Measurements from ENCODE around the gene MLLT10. TPM values are rescaled to one million over a fixed set of nuclear protein-coding genes. Genes with fewer than 3 reads are reported as not detected.

MLLT10 gene
- total and polyA plus RNA-seq, 2 donors (not counting 3 experiments of a cell fraction or from before 2014, with no cell fraction given): 35.4 to 54.0 TPM

GRCh38 chr10:21511946-21512572 lies 22.0 kb upstream of the MLLT10 start:
- H3K4me3 ChIP-seq (replicated peaks in 1 of 3; ENCODE audit: insufficient read depth in 1 of 3, low read depth in 1 of 3, low read length in 3 of 3): no peak overlapping the region
- no peak overlapping the region for H3K4me2 ChIP-seq (ENCODE audit: insufficient read depth, low read length)
- no peaks in the 10 kb centered on the region for H3K9me1 ChIP-seq (replicated peaks; ENCODE audit: control insufficient read depth, extremely low read depth, insufficient read depth, low read length)
- dilution Hi-C loops (cut with MboI; ENCODE audit: extremely low pct_ligation_motif_present, low sequenced_read_pairs) (no loop called here), intact Hi-C loops (cut with micrococcal nuclease) (no loop called here)
- H3K9me3 ChIP-seq (replicated peaks; ENCODE audit: control insufficient read depth, insufficient read depth, low read length): no peaks in the 10 kb centered on the region
- no peaks in the 10 kb centered on the region for H4K20me1 ChIP-seq (replicated peaks; ENCODE audit: control insufficient read depth, extremely low read depth, insufficient read depth, low read length)
- BruUV-seq (replicated peaks): no TSS peak
- H3K4me1 ChIP-seq (ENCODE audit: control insufficient read depth, extremely low read depth, insufficient read depth, low read length): peaks cover 6% of the 10 kb centered on the region
- no peaks in the 10 kb centered on the region for H3K79me2 ChIP-seq (ENCODE audit: control insufficient read depth, insufficient read depth, low read length)
- no peak overlapping the region for H3K9ac ChIP-seq (replicated peaks; ENCODE audit: extremely low read depth, insufficient read depth, low read length)
- ChIA-PET CTCF (no interaction called here), POLR2A (no interaction called here)
- H3K27me3 ChIP-seq (ENCODE audit: control insufficient read depth in 2 of 2, insufficient read depth in 2 of 2, low read length in 2 of 2): peaks cover 0 to 5% of the 10 kb centered on the region in 2 experiments
- TF ChIP-seq FOS (IDR thresholded peaks at IDR 0.05; ENCODE audit: borderline replicate concordance, insufficient read depth, low read length) (no peak), POLR2A (IDR thresholded peaks at IDR 0.05; ENCODE audit: low read depth, low read length) (no peak), MYC (IDR thresholded peaks at IDR 0.05; ENCODE audit: low read depth, low read length) (no peak), POLR2AphosphoS5 (IDR thresholded peaks at IDR 0.05; ENCODE audit: insufficient read depth, low read depth, low read length) (no peak), GATA2 (IDR thresholded peaks at IDR 0.05; ENCODE audit: insufficient read depth, insufficient read length, low read depth, low read length) (no peak), JUN (IDR thresholded peaks at IDR 0.05; ENCODE audit: borderline replicate concordance, insufficient read depth, insufficient read length, low read depth) (no peak), EZH2 (IDR thresholded peaks at IDR 0.05; ENCODE audit: borderline replicate concordance, low read depth, low read length, severe bottlenecking) (no peak)
- TF ChIP-seq, protein P1, sequence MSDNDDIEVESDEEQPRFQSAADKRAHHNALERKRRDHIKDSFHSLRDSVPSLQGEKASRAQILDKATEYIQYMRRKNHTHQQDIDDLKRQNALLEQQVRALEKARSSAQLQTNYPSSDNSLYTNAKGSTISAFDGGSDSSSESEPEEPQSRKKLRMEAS (IDR thresholded peaks at IDR 0.05; ENCODE audit: insufficient read depth, insufficient read length): no peak
- TF ChIP-seq, protein P2, sequence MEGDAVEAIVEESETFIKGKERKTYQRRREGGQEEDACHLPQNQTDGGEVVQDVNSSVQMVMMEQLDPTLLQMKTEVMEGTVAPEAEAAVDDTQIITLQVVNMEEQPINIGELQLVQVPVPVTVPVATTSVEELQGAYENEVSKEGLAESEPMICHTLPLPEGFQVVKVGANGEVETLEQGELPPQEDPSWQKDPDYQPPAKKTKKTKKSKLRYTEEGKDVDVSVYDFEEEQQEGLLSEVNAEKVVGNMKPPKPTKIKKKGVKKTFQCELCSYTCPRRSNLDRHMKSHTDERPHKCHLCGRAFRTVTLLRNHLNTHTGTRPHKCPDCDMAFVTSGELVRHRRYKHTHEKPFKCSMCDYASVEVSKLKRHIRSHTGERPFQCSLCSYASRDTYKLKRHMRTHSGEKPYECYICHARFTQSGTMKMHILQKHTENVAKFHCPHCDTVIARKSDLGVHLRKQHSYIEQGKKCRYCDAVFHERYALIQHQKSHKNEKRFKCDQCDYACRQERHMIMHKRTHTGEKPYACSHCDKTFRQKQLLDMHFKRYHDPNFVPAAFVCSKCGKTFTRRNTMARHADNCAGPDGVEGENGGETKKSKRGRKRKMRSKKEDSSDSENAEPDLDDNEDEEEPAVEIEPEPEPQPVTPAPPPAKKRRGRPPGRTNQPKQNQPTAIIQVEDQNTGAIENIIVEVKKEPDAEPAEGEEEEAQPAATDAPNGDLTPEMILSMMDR (IDR thresholded peaks at IDR 0.05; ENCODE audit: extremely low read depth in 1 of 2, insufficient read depth in 1 of 2, low read depth in 1 of 2, low read length in 2 of 2): no peak
- H3K27ac ChIP-seq (ENCODE audit: insufficient read depth, low read depth, low read length): no peak overlapping the region
- DNase-seq (ENCODE audit: low read depth, low spot score) (no peak), FAIRE-seq (peak; percentile 46)
- H3K36me3 ChIP-seq (ENCODE audit: control insufficient read depth in 2 of 2, extremely low read depth in 1 of 2, insufficient read depth in 2 of 2, low read length in 2 of 2): no peaks in the 10 kb centered on the region
- H2AFZ ChIP-seq (ENCODE audit: low read depth, low read length): no peak overlapping the region

Measured in endothelial cell of umbilical vein (primary cell).